Measurements from ENCODE around the gene KRT3.

Gene KRT3

DNA sequence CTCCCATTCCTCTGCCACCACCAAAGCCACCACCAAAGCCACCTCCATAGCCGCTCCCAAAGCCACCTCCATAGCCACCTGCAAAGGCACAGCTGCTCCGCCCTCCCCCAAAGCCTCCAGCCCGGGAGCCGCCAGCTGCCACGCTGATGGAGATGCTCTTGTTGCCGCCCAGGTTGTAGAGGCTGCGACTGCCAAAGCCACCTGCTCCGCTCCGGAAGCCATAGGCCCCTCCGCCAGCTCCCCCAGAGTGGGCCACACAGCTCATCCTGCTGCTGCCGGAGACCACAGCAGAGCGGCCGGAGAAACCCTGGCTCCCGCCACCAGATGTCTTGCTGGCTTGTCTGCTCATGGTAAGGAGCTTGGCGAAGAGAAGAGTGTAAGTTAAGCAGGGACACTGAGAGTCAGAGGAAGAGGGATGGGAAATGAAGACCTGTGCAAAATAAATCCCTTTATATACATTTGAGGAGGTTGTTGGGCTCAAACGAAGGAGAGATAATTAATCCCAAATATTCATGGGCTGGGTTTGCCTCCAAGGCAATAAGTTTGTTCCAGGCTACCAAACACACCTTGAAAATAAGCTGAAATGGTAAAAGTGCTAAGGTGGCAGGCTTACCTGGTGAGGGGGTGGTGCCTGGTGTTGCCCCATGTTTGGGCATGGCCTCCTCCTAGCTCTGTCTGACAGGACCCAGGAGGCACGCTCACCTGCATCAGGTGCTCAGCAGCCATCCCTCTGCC lies at the start of gene KRT3:
KRT3 (minus strand) TSS at position 424 of the 735 bp plus-strand sequence; CDS start at position 349, 75 bp downstream.
- Histone ChIP-seq H3K4me3 (ENCODE audit: low read length) (no peak within 1 kb of the TSS), H3K36me3 (ENCODE audit: insufficient read depth, low read depth, low read length) (no peaks in the 10 kb centered on the region), H3K27ac (ENCODE audit: low read length) (no peak within 1 kb of the TSS), H3K9ac (ENCODE audit: low read depth, low read length) (no peak within 1 kb of the TSS), H3K27me3 (ENCODE audit: insufficient read depth, low read length) (peaks cover 2% of the 10 kb centered on the region; the same call in 1 of the 2 replicates), H3K4me1 (ENCODE audit: insufficient read depth, low read length) (peaks cover 11% of the 10 kb centered on the region; the same call in 1 of the 2 replicates), H3K9me3 (ENCODE audit: insufficient read depth, low read depth, low read length) (no peaks in the 10 kb centered on the region)

- Histone ChIP-seq H3K9ac (ENCODE audit: low read depth, low read length) (no peak overlapping the region), H3K27ac (ENCODE audit: low read length) (no peak overlapping the region), H3K4me3 (ENCODE audit: low read length) (no peak overlapping the region), H3K9me3 (ENCODE audit: insufficient read depth, low read depth, low read length) (no peaks in the 10 kb centered on the region), H3K4me1 (ENCODE audit: insufficient read depth, low read length) (no peaks in the 10 kb centered on the region), H3K36me3 (ENCODE audit: insufficient read depth, low read depth, low read length) (no peaks in the 10 kb centered on the region), H3K27me3 (ENCODE audit: insufficient read depth, low read length) (no peaks in the 10 kb centered on the region)
Observed at GRCh38 chr12:52844386-52844785, 48.5 kb upstream of the KRT3 start.

- Histone ChIP-seq H3K4me3 (ENCODE audit: low read length) (no peak overlapping the region), H3K9ac (ENCODE audit: low read depth, low read length) (no peak overlapping the region), H3K27me3 (ENCODE audit: insufficient read depth, low read length) (no peaks in the 10 kb centered on the region), H3K9me3 (ENCODE audit: insufficient read depth, low read depth, low read length) (no peaks in the 10 kb centered on the region), H3K36me3 (ENCODE audit: insufficient read depth, low read depth, low read length) (no peaks in the 10 kb centered on the region), H3K4me1 (ENCODE audit: insufficient read depth, low read length) (no peaks in the 10 kb centered on the region), H3K27ac (ENCODE audit: low read length) (no peak overlapping the region)
Observed at GRCh38 chr12:52839436-52840105, 43.7 kb upstream of the KRT3 start.

DNA sequence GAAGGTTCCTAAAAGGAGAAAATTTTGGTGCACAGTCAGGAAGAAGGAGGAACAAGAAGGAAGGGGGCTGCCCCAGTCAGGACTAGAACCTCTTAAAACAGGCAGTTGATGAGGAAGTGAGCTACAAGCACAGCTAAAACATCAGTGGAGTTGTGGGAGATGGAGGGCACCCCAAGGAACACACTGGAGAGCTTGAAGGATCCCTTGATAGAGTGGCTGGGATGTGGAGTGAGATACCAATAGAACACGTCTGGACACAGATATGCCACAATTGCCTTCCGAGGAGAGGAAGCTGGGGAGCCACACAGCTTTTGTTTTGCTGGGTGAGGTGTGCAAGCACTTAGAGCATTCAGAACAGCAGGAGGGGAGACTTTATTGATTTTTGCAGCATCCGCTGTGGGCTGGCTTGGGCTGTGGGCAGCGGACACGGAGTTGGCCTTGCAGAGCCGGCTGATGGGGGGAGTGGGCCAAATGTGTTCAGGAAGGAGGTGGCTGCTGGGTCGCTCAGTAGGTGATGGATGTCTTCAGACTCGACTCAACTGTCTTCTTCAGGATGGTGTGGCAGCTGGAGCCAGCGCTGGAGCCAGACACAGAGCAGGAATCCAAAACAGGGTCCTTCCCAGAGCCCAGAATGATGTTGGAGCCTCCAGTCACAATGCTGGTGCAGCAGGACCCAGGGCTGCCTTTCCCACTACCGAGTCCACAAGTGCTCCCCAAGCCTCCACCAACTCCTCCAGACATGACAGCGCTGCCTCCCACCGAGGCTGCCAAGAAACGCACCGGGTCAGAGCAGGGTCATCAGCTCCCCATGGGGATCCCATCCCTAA lies 42.9 kb upstream of the KRT3 start:
- no peak overlapping the region for H3K27ac ChIP-seq (ENCODE audit: low read length)
- no peaks in the 10 kb centered on the region for H3K27me3 ChIP-seq (ENCODE audit: insufficient read depth, low read length)
- no peaks in the 10 kb centered on the region for H3K4me1 ChIP-seq (ENCODE audit: insufficient read depth, low read length)
- H3K9ac ChIP-seq (ENCODE audit: low read depth, low read length): no peak overlapping the region
- H3K36me3 ChIP-seq (ENCODE audit: insufficient read depth, low read depth, low read length): no peaks in the 10 kb centered on the region
- no peaks in the 10 kb centered on the region for H3K9me3 ChIP-seq (ENCODE audit: insufficient read depth, low read depth, low read length)
- no peak overlapping the region for H3K4me3 ChIP-seq (ENCODE audit: low read length)

GRCh38 chr12:52837781-52838608 lies 42.1 kb upstream of the KRT3 start:
- Histone ChIP-seq H3K9ac (ENCODE audit: low read depth, low read length) (no peak overlapping the region), H3K36me3 (ENCODE audit: insufficient read depth, low read depth, low read length) (no peaks in the 10 kb centered on the region), H3K9me3 (ENCODE audit: insufficient read depth, low read depth, low read length) (no peaks in the 10 kb centered on the region), H3K4me1 (ENCODE audit: insufficient read depth, low read length) (no peaks in the 10 kb centered on the region), H3K27ac (ENCODE audit: low read length) (no peak overlapping the region), H3K4me3 (ENCODE audit: low read length) (no peak overlapping the region), H3K27me3 (ENCODE audit: insufficient read depth, low read length) (no peaks in the 10 kb centered on the region)

GRCh38 chr12:52837413-52837741 lies 41.5 kb upstream of the KRT3 start:
- H3K4me1 ChIP-seq (ENCODE audit: insufficient read depth, low read length): no peaks in the 10 kb centered on the region
- H3K4me3 ChIP-seq (ENCODE audit: low read length): no peak overlapping the region
- H3K9ac ChIP-seq (ENCODE audit: low read depth, low read length): no peak overlapping the region
- H3K27ac ChIP-seq (ENCODE audit: low read length): no peak overlapping the region
- no peaks in the 10 kb centered on the region for H3K36me3 ChIP-seq (ENCODE audit: insufficient read depth, low read depth, low read length)
- no peaks in the 10 kb centered on the region for H3K9me3 ChIP-seq (ENCODE audit: insufficient read depth, low read depth, low read length)
- H3K27me3 ChIP-seq (ENCODE audit: insufficient read depth, low read length): no peaks in the 10 kb centered on the region

GRCh38 chr12:52836491-52837412 lies 40.8 kb upstream of the KRT3 start:
- Histone ChIP-seq H3K36me3 (ENCODE audit: insufficient read depth, low read depth, low read length) (no peaks in the 10 kb centered on the region), H3K9me3 (ENCODE audit: insufficient read depth, low read depth, low read length) (no peaks in the 10 kb centered on the region), H3K4me1 (ENCODE audit: insufficient read depth, low read length) (no peaks in the 10 kb centered on the region), H3K4me3 (ENCODE audit: low read length) (no peak overlapping the region), H3K27me3 (ENCODE audit: insufficient read depth, low read length) (no peaks in the 10 kb centered on the region), H3K9ac (ENCODE audit: low read depth, low read length) (no peak overlapping the region), H3K27ac (ENCODE audit: low read length) (no peak overlapping the region)

DNA sequence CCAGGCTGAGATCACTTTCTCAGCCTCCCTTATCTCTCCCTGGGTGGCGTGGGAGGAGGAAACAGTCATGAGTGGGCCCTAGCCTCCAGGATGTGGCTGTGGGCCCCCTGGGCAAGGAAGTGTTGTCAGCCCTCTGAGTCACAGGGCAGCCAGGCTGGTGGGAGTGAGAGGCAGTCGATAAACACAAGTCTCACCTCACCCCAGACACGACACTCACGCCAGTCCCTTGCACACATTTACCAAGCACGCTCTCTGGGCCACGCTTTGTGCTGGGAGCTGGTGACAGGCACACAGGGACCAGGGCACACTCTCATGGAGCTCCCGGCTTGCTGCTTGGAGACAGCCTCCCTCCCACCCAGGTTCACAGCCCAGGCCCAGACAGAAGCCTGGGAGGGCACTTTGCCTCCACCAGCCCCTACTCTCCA lies 40.1 kb upstream of the KRT3 start:
- H3K9me3 ChIP-seq (ENCODE audit: insufficient read depth, low read depth, low read length): no peaks in the 10 kb centered on the region
- no peak overlapping the region for H3K4me3 ChIP-seq (ENCODE audit: low read length)
- H3K36me3 ChIP-seq (ENCODE audit: insufficient read depth, low read depth, low read length): no peaks in the 10 kb centered on the region
- H3K9ac ChIP-seq (ENCODE audit: low read depth, low read length): no peak overlapping the region
- no peaks in the 10 kb centered on the region for H3K4me1 ChIP-seq (ENCODE audit: insufficient read depth, low read length)
- H3K27me3 ChIP-seq (ENCODE audit: insufficient read depth, low read length): no peaks in the 10 kb centered on the region
- no peak overlapping the region for H3K27ac ChIP-seq (ENCODE audit: low read length)

DNA sequence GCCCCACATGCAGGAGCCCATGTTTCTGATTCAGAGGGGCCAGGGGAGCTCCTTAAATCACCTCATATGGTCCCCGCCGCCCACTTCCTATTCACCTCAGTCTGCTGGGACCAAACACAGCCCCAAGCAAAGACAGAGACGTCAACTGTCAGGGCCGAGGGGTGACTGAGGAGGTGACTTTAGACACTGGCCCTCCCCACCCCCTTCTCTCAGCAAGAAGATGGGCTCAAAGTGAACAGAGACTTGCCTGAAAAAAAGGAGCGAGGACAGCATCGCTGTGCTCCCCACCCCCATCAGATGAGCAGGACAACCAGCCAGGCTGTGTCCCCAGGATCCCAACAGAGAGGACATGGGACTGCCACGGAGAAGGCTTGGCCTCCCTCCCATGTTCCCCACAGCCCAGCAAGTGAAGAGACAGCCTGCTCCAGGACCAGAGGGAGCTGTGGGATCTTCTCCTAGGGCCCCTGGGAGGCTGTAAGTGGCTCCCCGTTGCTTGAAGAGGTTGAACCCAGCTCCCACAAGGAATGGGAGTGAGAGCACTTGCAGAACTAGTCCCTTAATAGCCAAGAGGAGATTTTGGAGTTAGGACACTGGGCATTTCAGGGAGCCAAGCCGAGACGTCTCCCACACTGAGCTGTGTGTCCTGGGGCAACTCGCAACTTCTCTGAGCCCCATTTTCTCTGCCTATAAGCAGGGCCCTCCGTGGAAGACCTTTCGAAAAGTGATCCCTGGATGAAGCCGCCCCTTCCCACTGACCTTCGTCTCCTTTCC lies 39.5 kb upstream of the KRT3 start:
- Histone ChIP-seq H3K9ac (ENCODE audit: low read depth, low read length) (no peak overlapping the region), H3K4me3 (ENCODE audit: low read length) (no peak overlapping the region), H3K27me3 (ENCODE audit: insufficient read depth, low read length) (no peaks in the 10 kb centered on the region), H3K9me3 (ENCODE audit: insufficient read depth, low read depth, low read length) (no peaks in the 10 kb centered on the region), H3K4me1 (ENCODE audit: insufficient read depth, low read length) (no peaks in the 10 kb centered on the region), H3K36me3 (ENCODE audit: insufficient read depth, low read depth, low read length) (no peaks in the 10 kb centered on the region), H3K27ac (ENCODE audit: low read length) (no peak overlapping the region)

- H3K4me3 ChIP-seq (ENCODE audit: low read length): no peak overlapping the region
- H3K36me3 ChIP-seq (ENCODE audit: insufficient read depth, low read depth, low read length): no peaks in the 10 kb centered on the region
- no peaks in the 10 kb centered on the region for H3K9me3 ChIP-seq (ENCODE audit: insufficient read depth, low read depth, low read length)
- no peaks in the 10 kb centered on the region for H3K4me1 ChIP-seq (ENCODE audit: insufficient read depth, low read length)
- H3K27ac ChIP-seq (ENCODE audit: low read length): no peak overlapping the region
- no peaks in the 10 kb centered on the region for H3K27me3 ChIP-seq (ENCODE audit: insufficient read depth, low read length)
- H3K9ac ChIP-seq (ENCODE audit: low read depth, low read length): no peak overlapping the region
Observed at GRCh38 chr12:52834727-52835001, 38.7 kb upstream of the KRT3 start.
